ENCODE results near the gene FBXO15.

GRCh38 chr18:74137920-74138538 is 9.6 kb downstream of the FBXO15 start:
- TF ChIP-seq CTCF (IDR thresholded peaks at IDR 0.05; ENCODE audit: low read depth, low read length, missing input control) (no peak), SP1 (IDR thresholded peaks at IDR 0.05) (no peak)

Data from liver (tissue), 3 donors.